ACC112 (cell line): ENCODE results near the gene AKAP10.

Experiments
- H2AFZ ChIP-seq: fragments of 200-600 bp; sonication (generic); one replicate; pipeline ENCODE4 v1.6.0; 2017; ENCODE audit warnings: antibody characterized with exemption, low read length; ENCODE audit not compliant: unreplicated experiment
- H3K27ac ChIP-seq: fragments of 200-600 bp; sonication (generic); 2 replicates; pipeline ENCODE4 v1.5.1; 2014; ENCODE audit warnings: low read depth, mild to moderate bottlenecking, antibody characterized with exemption, low read length, moderate library complexity
- H3K27me3 ChIP-seq: fragments of 200-600 bp; sonication (generic); 2 replicates; pipeline ENCODE4 v1.6.1; 2014; ENCODE audit warnings: mild to moderate bottlenecking, antibody characterized with exemption, low read length, moderate library complexity, mixed read lengths; ENCODE audit not compliant: insufficient read depth
- H3K36me3 ChIP-seq: fragments of 200-600 bp; sonication (generic); 2 replicates; pipeline ENCODE4 v1.6.1; 2016; ENCODE audit warnings: mild to moderate bottlenecking, antibody characterized with exemption, low read length, moderate library complexity, mixed read lengths; ENCODE audit not compliant: insufficient read depth
- H3K4me1 ChIP-seq: fragments of 200-600 bp; sonication (generic); one replicate; pipeline ENCODE4 v1.6.1; 2016; ENCODE audit warnings: low read length, mixed read lengths; ENCODE audit not compliant: insufficient read depth, unreplicated experiment, control insufficient read depth
- H3K4me3 ChIP-seq: fragments of 200-600 bp; sonication (generic); 2 replicates; pipeline ENCODE4 v1.5.1; 2014; ENCODE audit warnings: mild to moderate bottlenecking, low read depth, low read length
- H3K79me2 ChIP-seq: fragments of 200-600 bp; sonication (generic); one replicate; pipeline ENCODE4 v1.6.0; 2016; ENCODE audit warnings: low read length; ENCODE audit not compliant: control insufficient read depth, unreplicated experiment, insufficient read depth

Gene AKAP10

DNA sequence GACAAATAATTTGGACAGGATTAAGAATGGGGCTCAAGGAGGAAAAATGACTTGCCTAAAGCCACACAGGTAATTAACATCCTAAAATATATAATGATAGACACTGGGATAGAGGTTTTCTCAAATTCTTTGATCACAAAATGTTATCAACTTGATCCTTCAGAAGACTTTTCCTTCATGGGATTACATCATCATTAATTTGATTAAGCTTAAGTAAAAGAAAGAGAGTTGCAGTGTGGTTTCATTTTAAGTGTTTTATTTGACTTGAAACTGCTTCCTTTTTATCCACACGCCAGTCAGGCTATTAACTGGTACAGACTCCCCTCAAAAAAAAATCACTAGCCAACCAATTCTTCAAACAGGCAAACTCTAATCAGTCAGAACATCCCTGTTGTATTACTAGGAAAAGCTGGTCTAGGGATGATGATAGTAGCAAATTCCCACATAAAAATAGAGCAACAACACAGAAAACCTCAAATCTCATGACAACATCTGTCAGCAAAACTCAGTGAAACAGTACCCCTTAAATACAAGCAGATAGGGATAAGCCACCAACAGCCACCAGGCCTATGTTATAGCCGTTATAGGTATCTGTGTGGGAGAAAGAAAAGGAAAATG is 32.5 kb downstream of the AKAP10 start:
- no peak overlapping the region for H2AFZ ChIP-seq
- no peaks in the 10 kb centered on the region for H3K27me3 ChIP-seq
- peaks cover 34% of the 10 kb centered on the region for H3K79me2 ChIP-seq
- H3K4me1 ChIP-seq: peaks cover 4% of the 10 kb centered on the region
- H3K36me3 ChIP-seq: peaks cover 6% of the 10 kb centered on the region
- H3K4me3 ChIP-seq: no peak overlapping the region
- H3K27ac ChIP-seq: no peak overlapping the region

DNA sequence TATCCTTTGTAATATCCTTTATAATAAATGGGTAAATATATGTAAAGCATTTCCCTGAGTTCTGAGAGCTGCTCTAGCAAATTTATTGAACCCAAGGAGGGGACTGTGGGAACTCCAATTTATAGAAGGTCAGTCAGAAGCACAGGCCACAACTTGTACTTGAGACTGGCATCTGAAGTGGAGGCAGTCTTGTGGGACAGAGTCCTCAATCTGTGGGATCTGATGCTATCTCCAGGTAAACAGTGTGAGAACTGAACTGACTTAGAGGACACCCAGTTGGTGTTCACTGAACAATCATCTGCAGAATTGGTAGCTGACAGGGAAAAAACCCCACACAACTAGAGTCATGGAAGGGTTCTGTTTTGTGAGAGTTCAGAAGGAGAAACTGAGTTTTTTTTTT is 34.0 kb downstream of the AKAP10 start:
- Histone ChIP-seq H3K27ac (no peak overlapping the region), H2AFZ (no peak overlapping the region), H3K4me1 (peaks cover 4% of the 10 kb centered on the region), H3K27me3 (no peaks in the 10 kb centered on the region), H3K4me3 (no peak overlapping the region), H3K36me3 (peaks cover 8% of the 10 kb centered on the region), H3K79me2 (peaks cover 30% of the 10 kb centered on the region)

DNA sequence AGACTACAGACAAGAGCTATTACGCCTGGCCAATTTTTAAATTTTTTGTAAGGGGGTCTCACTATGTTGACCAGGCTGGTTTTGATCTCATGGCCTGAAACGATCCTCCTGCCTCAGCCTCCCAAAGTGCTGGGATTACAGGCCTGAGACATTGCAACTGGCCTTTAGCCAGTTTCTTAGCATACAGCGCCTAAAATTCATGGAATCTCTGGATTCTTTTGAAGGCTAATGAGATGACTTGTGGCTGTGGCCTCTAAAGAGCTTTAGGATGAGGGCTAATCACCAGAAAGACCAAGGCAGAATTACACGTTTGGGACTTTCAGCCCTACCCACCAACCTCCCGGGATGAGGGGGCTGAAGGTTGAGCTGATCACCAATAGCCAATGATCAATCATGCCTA is 34.6 kb downstream of the AKAP10 start:
- Histone ChIP-seq H3K79me2 (peaks cover 24% of the 10 kb centered on the region), H3K27me3 (no peaks in the 10 kb centered on the region), H3K36me3 (peaks cover 8% of the 10 kb centered on the region), H3K27ac (no peak overlapping the region), H3K4me1 (peaks cover under 1% of the 10 kb centered on the region), H2AFZ (no peak overlapping the region), H3K4me3 (no peak overlapping the region)

DNA sequence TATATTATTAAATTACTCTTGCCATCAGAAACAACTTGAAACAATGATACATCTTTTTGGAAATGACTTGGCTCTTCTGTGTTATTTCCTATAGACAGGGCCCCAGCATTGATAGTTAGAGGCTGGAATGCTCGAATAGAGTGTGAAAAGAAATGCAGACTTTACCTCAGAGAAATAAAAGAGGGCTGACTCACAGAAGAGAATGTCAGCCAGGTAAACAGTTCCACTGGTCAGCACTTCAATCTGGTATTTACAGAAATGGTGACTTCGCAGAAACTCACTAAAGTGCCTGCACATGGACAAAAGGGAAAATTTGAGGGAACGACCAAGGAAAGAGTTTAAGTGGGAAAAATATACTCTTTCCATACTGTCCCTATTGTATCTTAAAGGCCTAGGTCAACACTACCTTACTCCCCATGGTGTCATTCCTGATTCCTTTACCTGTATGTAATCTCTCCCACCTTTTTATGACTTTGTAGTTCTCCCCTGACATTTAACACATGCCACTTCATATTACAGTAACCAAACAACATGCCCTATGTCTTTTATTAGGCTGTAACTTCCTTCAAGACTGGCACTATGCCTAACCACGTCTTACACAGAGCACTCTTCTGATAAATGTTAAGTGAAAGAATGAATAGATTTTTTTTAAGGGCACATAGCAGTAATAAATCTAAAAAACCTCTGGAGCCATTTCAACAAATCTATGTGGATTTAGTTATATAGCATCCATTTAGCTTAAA is 36.7 kb downstream of the AKAP10 start:
- Histone ChIP-seq H3K27me3 (no peaks in the 10 kb centered on the region), H3K4me3 (no peak overlapping the region), H2AFZ (no peak overlapping the region), H3K4me1 (peaks cover 6% of the 10 kb centered on the region), H3K79me2 (peaks cover 12% of the 10 kb centered on the region), H3K36me3 (peaks cover 13% of the 10 kb centered on the region), H3K27ac (no peak overlapping the region)

DNA sequence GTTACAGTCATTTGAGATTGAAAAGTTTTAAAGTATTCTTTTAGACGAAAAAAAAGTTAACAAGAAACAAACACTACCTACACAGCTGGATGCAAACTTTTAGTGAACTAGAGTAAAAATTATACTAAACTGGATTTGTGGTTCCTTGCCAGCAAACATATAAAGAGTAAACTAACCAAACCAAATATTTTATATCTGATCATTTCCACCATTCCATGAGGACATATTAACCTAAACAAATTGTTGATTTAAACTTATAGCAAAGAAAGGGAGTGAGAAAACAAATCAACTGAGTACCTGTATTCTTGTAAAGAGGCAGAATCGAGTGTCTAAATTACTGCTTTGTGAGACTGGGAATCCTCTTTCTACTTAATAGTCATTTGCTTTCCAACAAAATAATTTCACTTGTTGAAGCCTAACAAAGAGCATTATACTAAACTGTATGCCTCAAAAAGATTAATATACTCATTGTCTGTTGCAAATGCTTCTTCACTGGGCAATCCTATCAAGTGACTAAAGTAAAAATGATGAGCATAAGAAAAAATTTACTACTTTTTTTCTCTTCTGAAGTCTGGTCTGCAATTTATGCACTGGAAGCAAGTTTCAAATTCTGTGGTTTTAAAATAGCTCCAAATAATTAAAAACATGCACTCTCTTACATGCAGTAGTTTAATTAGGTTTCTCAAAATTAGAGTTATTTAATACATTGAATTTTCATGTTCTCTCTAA is 37.5 kb downstream of the AKAP10 start:
- no peaks in the 10 kb centered on the region for H3K27me3 ChIP-seq
- H2AFZ ChIP-seq: no peak overlapping the region
- no peak overlapping the region for H3K4me3 ChIP-seq
- H3K27ac ChIP-seq: no peak overlapping the region
- H3K36me3 ChIP-seq: peaks cover 14% of the 10 kb centered on the region
- H3K79me2 ChIP-seq: peaks cover 8% of the 10 kb centered on the region
- peaks cover 6% of the 10 kb centered on the region for H3K4me1 ChIP-seq

DNA sequence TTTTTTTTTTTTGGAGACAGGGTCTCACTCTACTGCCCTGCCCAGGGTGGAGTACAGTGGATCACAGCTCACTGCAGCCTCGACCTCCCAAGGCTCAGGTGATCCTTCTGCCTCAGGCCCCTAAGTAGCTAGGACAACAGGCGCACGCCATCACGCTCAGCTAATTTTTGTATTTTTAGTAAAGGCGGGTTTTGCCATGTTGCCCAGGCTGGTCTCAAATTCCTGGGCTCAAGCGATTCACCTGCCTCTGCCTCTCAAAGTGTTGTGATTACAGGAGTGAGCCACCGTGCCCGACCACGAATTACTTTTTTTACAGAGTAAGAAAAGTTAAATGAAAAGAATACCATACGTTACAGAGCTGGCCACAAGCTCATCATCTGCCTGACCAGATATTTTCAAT is 38.9 kb downstream of the AKAP10 start:
- Histone ChIP-seq H3K4me1 (peaks cover 6% of the 10 kb centered on the region), H3K27ac (no peak overlapping the region), H2AFZ (no peak overlapping the region), H3K4me3 (no peak overlapping the region), H3K36me3 (peaks cover 17% of the 10 kb centered on the region), H3K79me2 (peaks cover 6% of the 10 kb centered on the region), H3K27me3 (no peaks in the 10 kb centered on the region)

DNA sequence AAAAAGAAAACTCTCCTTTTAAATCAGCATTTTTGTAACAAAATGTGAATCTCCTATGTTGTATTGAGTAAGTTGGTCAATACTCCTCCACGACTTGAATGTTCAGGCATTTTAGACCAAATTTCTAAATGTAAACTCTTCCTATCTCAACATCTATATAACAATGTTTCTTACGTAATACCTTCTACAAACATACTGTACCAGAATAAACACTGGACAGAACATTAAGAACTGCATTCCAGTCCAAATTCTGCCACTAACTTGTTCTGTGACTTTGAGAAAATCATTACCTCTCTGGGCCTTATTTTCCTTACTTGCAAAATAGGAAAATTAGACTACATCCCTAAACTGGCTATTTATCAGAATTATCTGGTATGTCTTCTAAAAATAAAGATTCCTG is 40.1 kb downstream of the AKAP10 start:
- Histone ChIP-seq H2AFZ (no peak overlapping the region), H3K36me3 (peaks cover 23% of the 10 kb centered on the region), H3K79me2 (peaks cover 4% of the 10 kb centered on the region), H3K4me1 (peaks cover 11% of the 10 kb centered on the region), H3K4me3 (no peak overlapping the region), H3K27me3 (no peaks in the 10 kb centered on the region), H3K27ac (no peak overlapping the region)

DNA sequence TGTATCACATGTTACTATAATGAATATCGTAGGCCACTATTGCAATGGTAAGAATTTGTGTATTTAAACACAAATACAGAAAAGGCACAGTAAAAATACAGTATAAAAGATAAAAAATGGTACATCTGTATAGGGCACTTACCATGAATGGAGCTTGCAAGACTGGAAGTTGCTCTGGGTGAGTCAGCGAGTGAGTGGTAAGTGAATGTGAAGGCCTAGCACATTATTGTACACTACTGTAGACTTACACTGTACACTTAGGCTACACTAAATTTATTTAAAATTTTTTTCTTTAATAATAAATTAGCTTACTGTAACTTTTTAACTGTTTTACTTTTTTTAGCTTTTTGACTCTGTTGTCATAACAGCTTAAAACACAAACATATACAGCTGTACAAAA is 42.5 kb downstream of the AKAP10 start:
- Histone ChIP-seq H3K79me2 (peaks cover 4% of the 10 kb centered on the region), H3K4me3 (no peak overlapping the region), H2AFZ (no peak overlapping the region), H3K27me3 (no peaks in the 10 kb centered on the region), H3K36me3 (peaks cover 25% of the 10 kb centered on the region), H3K4me1 (peaks cover 11% of the 10 kb centered on the region), H3K27ac (no peak overlapping the region)

DNA sequence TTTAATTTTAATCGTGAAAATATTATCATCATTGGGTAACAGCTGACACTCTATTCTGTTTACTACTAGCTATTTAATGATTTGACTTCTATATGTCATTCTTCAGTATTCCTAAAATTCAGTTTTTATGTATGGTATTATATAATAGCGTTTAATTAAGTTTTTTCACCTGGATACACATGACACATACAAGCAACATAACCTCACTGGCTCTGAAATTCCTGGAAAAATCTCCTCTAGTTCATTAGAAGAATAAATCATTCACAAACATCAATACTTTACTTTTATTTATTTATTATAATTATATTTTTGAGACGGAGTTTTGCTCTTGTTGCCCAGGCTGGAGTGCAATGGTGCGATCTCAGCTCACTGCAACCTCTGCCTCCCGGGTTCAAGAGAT is 44.0 kb downstream of the AKAP10 start:
- Histone ChIP-seq H3K4me3 (no peak overlapping the region), H3K27me3 (no peaks in the 10 kb centered on the region), H3K36me3 (peaks cover 25% of the 10 kb centered on the region), H3K27ac (no peak overlapping the region), H3K4me1 (peaks cover 11% of the 10 kb centered on the region), H2AFZ (no peak overlapping the region), H3K79me2 (peaks cover 4% of the 10 kb centered on the region)

DNA sequence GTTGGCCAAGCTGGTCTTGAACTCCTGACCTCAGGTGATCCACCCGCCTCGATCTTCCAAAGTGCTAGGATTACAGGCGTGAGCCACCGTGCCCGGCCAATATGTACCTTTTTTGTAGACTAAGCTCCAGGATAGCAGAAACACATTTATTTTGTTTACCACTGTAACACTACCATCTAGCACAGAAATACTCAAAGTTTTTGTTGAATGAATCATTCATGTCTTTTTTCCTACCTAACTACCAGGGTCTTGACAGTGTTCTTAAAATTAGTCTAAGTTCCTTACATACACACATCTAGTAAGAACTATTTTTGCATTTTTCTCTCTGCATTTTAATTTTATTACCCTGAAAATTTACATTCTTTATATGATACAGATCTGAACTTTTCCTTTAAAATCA is 44.4 kb downstream of the AKAP10 start:
- Histone ChIP-seq H3K27ac (no peak overlapping the region), H3K27me3 (no peaks in the 10 kb centered on the region), H3K79me2 (peaks cover 4% of the 10 kb centered on the region), H3K4me1 (peaks cover 11% of the 10 kb centered on the region), H2AFZ (no peak overlapping the region), H3K36me3 (peaks cover 25% of the 10 kb centered on the region), H3K4me3 (no peak overlapping the region)
